Esophagus squamous epithelium (tissue), 5 donors: ENCODE measurements around the gene CNBP. TPM values are rescaled to one million over a fixed set of nuclear protein-coding genes. Genes with fewer than 3 reads are reported as not detected.

Experiments used
- DNase-seq: peaks from one replicate; lab custom pipeline; 2025; lab: John Stamatoyannopoulos, UW
- H3K27ac ChIP-seq, 4 donors: fragments of 200-600 bp; sonication (generic); one replicate each; pipeline ENCODE4 v1.5.1; 2016 to 2019; ENCODE audit warnings: mild to moderate bottlenecking in 1 of 4
- H3K27me3 ChIP-seq, 4 donors: fragments of 200-600 bp; sonication (generic); 1 replicate in 3 of 4; 2 replicates in 1 of 4; pipeline versions ENCODE4 v1.5.1 to v1.6.0; 2017 to 2021; ENCODE audit warnings: antibody characterized with exemption in 1 of 4
- H3K36me3 ChIP-seq, 3 donors: fragments of 200-600 bp; sonication (generic); one replicate each; pipeline ENCODE4 v1.5.1; 2016 to 2019
- H3K4me1 ChIP-seq, 3 donors: fragments of 200-600 bp; sonication (generic); one replicate each; pipeline ENCODE4 v1.5.1; 2017 to 2019
- H3K4me3 ChIP-seq, 4 donors: fragments of 200-600 bp; sonication (generic); 1 replicate in 3 of 4; 2 replicates in 1 of 4; pipeline ENCODE4 v1.5.1; 2016 to 2019; ENCODE audit warnings: mild to moderate bottlenecking in 2 of 4, moderate library complexity in 1 of 4
- H3K9me3 ChIP-seq, 3 donors: fragments of 200-600 bp; sonication (generic); one replicate each; pipeline ENCODE4 v1.5.1; 2016 to 2019
- CTCF ChIP-seq, 6 experiments: fragments of 450-650 bp in 4 of 6; fragments of 200-600 bp in 2 of 6; sonication (generic) in 2 of 6; IDR thresholded peaks; one replicate each; pipeline ENCODE4 v1.5.1; 2016 to 2019; ENCODE audit warnings: antibody characterized with exemption in 6 of 6, mild to moderate bottlenecking in 4 of 6, moderate library complexity in 4 of 6
- POLR2A ChIP-seq, 4 donors: fragments of 450-650 bp; IDR thresholded peaks; one replicate each; pipeline ENCODE4 v1.6.1; 2017; ENCODE audit warnings: antibody characterized with exemption in 4 of 4, mild to moderate bottlenecking in 4 of 4, moderate library complexity in 3 of 4
- WGBS, 2 donors: methylation state at CpG; one replicate each; pipeline ENCODE4 v1.1.5; 2018; 5-methylcytosine and 5-hydroxymethylcytosine counted together
- intact Hi-C: fragments of 100-400 bp; cut with DNase I; formaldehyde crosslinking; loops from one replicate; pipeline ENCODE4 v1.15.0; 2022
- small RNA-seq, 4 donors: library from RNA; depleted of rRNA; stranded (forward); fragments of <200 nt; gene quantifications; one replicate each; pipeline ENCODE3, GENCODE V24; 2016
- total RNA-seq, 4 donors: library from RNA; depleted of rRNA; stranded (reverse); fragments of >200 nt; gene quantifications; one replicate each; pipeline ENCODE4 v1.1.0, GENCODE V29; 2016
- donor health status: DM: yes; HTN: yes; CAD: no.

CNBP gene
- total RNA-seq, 4 donors from 2014 or later: 209 to 435 (median 293) TPM

- peak overlapping the region; percentile 57 to 91 (median 71) for H3K4me3 ChIP-seq
- WGBS, 2 donors: 27 to 39% methylated on average over 5 to 13 of the region's 13 CpGs
- no peaks in the 10 kb centered on the region for H3K27me3 ChIP-seq
- TF ChIP-seq POLR2A (IDR thresholded peaks at IDR 0.05) (no peak), CTCF (IDR thresholded peaks at IDR 0.05) (no peak)
- H3K27ac ChIP-seq: peak overlapping the region; percentile 88 to 97 (median 94)
- intact Hi-C loops: no loop called here
- H3K36me3 ChIP-seq: peaks cover 0 to 14% (median 0%) of the 10 kb centered on the region in 3 donors
- peaks cover 16 to 65% (median 21%) of the 10 kb centered on the region in 3 donors for H3K4me1 ChIP-seq
- no peaks in the 10 kb centered on the region for H3K9me3 ChIP-seq
- no peak for DNase-seq
Measured at GRCh38 chr3:129119365-129120100, 64.2 kb downstream of the CNBP start.

GRCh38 chr3:129118745-129119144, 65.0 kb downstream of the CNBP start:
- no peaks in the 10 kb centered on the region for H3K27me3 ChIP-seq
- intact Hi-C loops: no loop called here
- 66 to 77% methylated on average over 4 to 5 of the region's 5 CpGs for WGBS, 2 donors
- H3K4me3 ChIP-seq: peak overlapping the region in 2 of 4 donors; percentile 57 to 91
- no peak for DNase-seq
- no peak for TF ChIP-seq POLR2A (IDR thresholded peaks at IDR 0.05)
- no peak for TF ChIP-seq CTCF (IDR thresholded peaks at IDR 0.05)
- H3K4me1 ChIP-seq: peaks cover 16 to 65% (median 21%) of the 10 kb centered on the region in 3 donors
- peaks cover 0 to 21% (median 0%) of the 10 kb centered on the region in 3 donors for H3K36me3 ChIP-seq
- H3K9me3 ChIP-seq: no peaks in the 10 kb centered on the region
- H3K27ac ChIP-seq: peak overlapping the region in 3 of 4 donors; percentile 88 to 97 (median 94)

Small RNAs within 50 kb of the gene (small RNA-seq; reads per million reads assigned to genes)
- 0 reads per million in 4 donors for gene RPS27P12

Other genes starting within 250 kb of the CNBP start
- gene CFAP92, start 189.8 kb downstream of the CNBP start, total RNA-seq: 1 to 10 TPM in 1 of 4 donors, under 1 TPM in 3; 0.40 to 1.4 (median 0.98) TPM
- 1 to 10 TPM in 1 of 4 donors, under 1 TPM in 3; 0.19 to 2.9 (median 0.48) TPM for gene EFCC1, start 182.6 kb downstream of the CNBP start, total RNA-seq
- not detected for gene GP9, start 123.1 kb downstream of the CNBP start, total RNA-seq
- 10 to 100 TPM in 1 of 4 donors, 1 to 10 TPM in 3; 4.6 to 11.1 (median 7.9) TPM for gene RAB43, start 62.1 kb downstream of the CNBP start, total RNA-seq
- gene ISY1, start 22.8 kb downstream of the CNBP start, total RNA-seq: 10 to 100 TPM in 3 of 4 donors, 1 to 10 TPM in 1; 6.0 to 26.3 (median 19.6) TPM
- gene COPG1, start 65.7 kb upstream of the CNBP start, total RNA-seq: 100 to 1,000 TPM in 2 of 4 donors, 10 to 100 TPM in 2; 68.3 to 121 (median 104) TPM
- gene HMCES, start 95.0 kb upstream of the CNBP start, total RNA-seq: 10 to 100 TPM; 24.2 to 32.7 (median 29.7) TPM
- under 1 TPM in 1 of 4 donors, not detected in 3; under 0.01 TPM for gene EFCAB12, start 244.7 kb upstream of the CNBP start, total RNA-seq